WTC11 (cell line): ENCODE data around the gene SLC34A1.

Source experiments
- CBFB ChIP-seq: sonication (generic); formaldehyde crosslinking; IDR thresholded peaks from 2 replicates; pipeline ENCODE4 v1.8.1; 2022; ENCODE audit warnings: mild to moderate bottlenecking, low read depth, missing genetic modification reagents
- CTCF ChIP-seq: fragments of 200-600 bp; IDR thresholded peaks from 2 replicates; pipeline ENCODE4 v1.8.0; 2022; ENCODE audit warnings: antibody characterized with exemption
- IRF2 ChIP-seq: sonication (generic); formaldehyde crosslinking; IDR thresholded peaks from 2 replicates; pipeline ENCODE4 v1.8.0; 2022; ENCODE audit warnings: low read depth, missing genetic modification reagents, borderline replicate concordance
- MYBL2 ChIP-seq: sonication (generic); formaldehyde crosslinking; IDR thresholded peaks from 2 replicates; pipeline ENCODE4 v1.8.1; 2023; ENCODE audit warnings: mild to moderate bottlenecking, moderate library complexity, missing genetic modification reagents
- NFYB ChIP-seq: sonication (generic); formaldehyde crosslinking; conservative IDR thresholded peaks from 2 replicates; pipeline ENCODE4 v1.8.0; 2022; ENCODE audit warnings: low read depth, missing genetic modification reagents
- SOX15 ChIP-seq: fragments of 250-450 bp; sonication (Bioruptor Pico); IDR thresholded peaks from 2 replicates; pipeline ENCODE4 v1.9.0; 2021; ENCODE audit warnings: mild to moderate bottlenecking
- ZNF232 ChIP-seq: sonication (generic); formaldehyde crosslinking; IDR thresholded peaks from 2 replicates; pipeline ENCODE4 v1.8.0; 2022; ENCODE audit warnings: mild to moderate bottlenecking, missing genetic modification reagents
- ZNF423 ChIP-seq: fragments of 250-450 bp; sonication (Bioruptor Pico); IDR thresholded peaks from 2 replicates; pipeline ENCODE4 v2.1.2; 2022; ENCODE audit warnings: mild to moderate bottlenecking, moderate library complexity
- TF ChIP-seq, protein P1 (sequence below): sonication (generic); formaldehyde crosslinking; IDR thresholded peaks from 2 replicates; pipeline ENCODE4 v1.8.0; 2022; ENCODE audit warnings: mild to moderate bottlenecking, missing genetic modification reagents
- TF ChIP-seq, protein P2 (sequence below): sonication (generic); formaldehyde crosslinking; IDR thresholded peaks from 2 replicates; pipeline ENCODE4 v1.8.0; 2022; ENCODE audit warnings: missing genetic modification reagents
- TF ChIP-seq, protein P3 (sequence below): sonication (generic); formaldehyde crosslinking; conservative IDR thresholded peaks from 2 replicates; pipeline ENCODE4 v1.8.1; 2023; ENCODE audit warnings: mild to moderate bottlenecking, low read depth, missing genetic modification reagents, moderate library complexity
- TF ChIP-seq, protein P4 (sequence below): sonication (generic); formaldehyde crosslinking; IDR thresholded peaks from 2 replicates; pipeline ENCODE4 v1.8.0; 2022; ENCODE audit warnings: mild to moderate bottlenecking, missing genetic modification reagents

- TF ChIP-seq, protein P1, sequence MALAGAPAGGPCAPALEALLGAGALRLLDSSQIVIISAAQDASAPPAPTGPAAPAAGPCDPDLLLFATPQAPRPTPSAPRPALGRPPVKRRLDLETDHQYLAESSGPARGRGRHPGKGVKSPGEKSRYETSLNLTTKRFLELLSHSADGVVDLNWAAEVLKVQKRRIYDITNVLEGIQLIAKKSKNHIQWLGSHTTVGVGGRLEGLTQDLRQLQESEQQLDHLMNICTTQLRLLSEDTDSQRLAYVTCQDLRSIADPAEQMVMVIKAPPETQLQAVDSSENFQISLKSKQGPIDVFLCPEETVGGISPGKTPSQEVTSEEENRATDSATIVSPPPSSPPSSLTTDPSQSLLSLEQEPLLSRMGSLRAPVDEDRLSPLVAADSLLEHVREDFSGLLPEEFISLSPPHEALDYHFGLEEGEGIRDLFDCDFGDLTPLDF (CRISPR knock-in tag), result no peak
- TF ChIP-seq ZNF423 (CRISPR knock-in tag), result no peak
- TF ChIP-seq CTCF, result no peak
- TF ChIP-seq, protein P2, sequence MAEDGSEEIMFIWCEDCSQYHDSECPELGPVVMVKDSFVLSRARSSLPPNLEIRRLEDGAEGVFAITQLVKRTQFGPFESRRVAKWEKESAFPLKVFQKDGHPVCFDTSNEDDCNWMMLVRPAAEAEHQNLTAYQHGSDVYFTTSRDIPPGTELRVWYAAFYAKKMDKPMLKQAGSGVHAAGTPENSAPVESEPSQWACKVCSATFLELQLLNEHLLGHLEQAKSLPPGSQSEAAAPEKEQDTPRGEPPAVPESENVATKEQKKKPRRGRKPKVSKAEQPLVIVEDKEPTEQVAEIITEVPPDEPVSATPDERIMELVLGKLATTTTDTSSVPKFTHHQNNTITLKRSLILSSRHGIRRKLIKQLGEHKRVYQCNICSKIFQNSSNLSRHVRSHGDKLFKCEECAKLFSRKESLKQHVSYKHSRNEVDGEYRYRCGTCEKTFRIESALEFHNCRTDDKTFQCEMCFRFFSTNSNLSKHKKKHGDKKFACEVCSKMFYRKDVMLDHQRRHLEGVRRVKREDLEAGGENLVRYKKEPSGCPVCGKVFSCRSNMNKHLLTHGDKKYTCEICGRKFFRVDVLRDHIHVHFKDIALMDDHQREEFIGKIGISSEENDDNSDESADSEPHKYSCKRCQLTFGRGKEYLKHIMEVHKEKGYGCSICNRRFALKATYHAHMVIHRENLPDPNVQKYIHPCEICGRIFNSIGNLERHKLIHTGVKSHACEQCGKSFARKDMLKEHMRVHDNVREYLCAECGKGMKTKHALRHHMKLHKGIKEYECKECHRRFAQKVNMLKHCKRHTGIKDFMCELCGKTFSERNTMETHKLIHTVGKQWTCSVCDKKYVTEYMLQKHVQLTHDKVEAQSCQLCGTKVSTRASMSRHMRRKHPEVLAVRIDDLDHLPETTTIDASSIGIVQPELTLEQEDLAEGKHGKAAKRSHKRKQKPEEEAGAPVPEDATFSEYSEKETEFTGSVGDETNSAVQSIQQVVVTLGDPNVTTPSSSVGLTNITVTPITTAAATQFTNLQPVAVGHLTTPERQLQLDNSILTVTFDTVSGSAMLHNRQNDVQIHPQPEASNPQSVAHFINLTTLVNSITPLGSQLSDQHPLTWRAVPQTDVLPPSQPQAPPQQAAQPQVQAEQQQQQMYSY, result no peak
- no peak for TF ChIP-seq SOX15
- TF ChIP-seq NFYB, result no peak
- no peak for TF ChIP-seq MYBL2
- TF ChIP-seq, protein P3, sequence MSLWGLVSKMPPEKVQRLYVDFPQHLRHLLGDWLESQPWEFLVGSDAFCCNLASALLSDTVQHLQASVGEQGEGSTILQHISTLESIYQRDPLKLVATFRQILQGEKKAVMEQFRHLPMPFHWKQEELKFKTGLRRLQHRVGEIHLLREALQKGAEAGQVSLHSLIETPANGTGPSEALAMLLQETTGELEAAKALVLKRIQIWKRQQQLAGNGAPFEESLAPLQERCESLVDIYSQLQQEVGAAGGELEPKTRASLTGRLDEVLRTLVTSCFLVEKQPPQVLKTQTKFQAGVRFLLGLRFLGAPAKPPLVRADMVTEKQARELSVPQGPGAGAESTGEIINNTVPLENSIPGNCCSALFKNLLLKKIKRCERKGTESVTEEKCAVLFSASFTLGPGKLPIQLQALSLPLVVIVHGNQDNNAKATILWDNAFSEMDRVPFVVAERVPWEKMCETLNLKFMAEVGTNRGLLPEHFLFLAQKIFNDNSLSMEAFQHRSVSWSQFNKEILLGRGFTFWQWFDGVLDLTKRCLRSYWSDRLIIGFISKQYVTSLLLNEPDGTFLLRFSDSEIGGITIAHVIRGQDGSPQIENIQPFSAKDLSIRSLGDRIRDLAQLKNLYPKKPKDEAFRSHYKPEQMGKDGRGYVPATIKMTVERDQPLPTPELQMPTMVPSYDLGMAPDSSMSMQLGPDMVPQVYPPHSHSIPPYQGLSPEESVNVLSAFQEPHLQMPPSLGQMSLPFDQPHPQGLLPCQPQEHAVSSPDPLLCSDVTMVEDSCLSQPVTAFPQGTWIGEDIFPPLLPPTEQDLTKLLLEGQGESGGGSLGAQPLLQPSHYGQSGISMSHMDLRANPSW (CRISPR knock-in tag), result no peak
- TF ChIP-seq IRF2 (CRISPR knock-in tag), result no peak
- no peak for TF ChIP-seq CBFB
- no peak for TF ChIP-seq ZNF232 (CRISPR knock-in tag)
- TF ChIP-seq, protein P4, sequence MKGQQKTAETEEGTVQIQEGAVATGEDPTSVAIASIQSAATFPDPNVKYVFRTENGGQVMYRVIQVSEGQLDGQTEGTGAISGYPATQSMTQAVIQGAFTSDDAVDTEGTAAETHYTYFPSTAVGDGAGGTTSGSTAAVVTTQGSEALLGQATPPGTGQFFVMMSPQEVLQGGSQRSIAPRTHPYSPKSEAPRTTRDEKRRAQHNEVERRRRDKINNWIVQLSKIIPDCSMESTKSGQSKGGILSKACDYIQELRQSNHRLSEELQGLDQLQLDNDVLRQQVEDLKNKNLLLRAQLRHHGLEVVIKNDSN (CRISPR knock-in tag), result no peak
Measured at GRCh38 chr5:177419046-177419445, 34.8 kb downstream of the SLC34A1 start.
